ENCODE measurements around the gene EFCAB6.

DNA sequence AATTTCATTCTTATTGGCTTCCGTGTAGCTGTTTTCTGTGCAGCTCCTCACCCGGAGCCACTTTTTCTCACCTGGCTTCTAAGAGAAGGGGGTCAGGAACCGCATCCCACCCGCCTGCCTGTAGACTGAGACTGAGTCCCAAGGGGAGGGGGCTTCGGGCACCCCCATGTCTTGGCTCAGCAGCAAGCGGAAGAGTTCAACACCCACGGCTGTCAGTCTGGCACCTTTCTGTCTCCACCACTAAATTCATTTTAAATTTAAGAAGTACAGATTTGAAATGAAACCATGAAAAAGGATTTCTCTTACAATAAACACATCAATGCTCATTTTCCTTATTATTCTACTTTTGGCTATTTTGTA lies 66.7 kb downstream of the EFCAB6 start:
- TF ChIP-seq EZH2 (IDR thresholded peaks at IDR 0.05), result no peak
- TF ChIP-seq, protein P1, sequence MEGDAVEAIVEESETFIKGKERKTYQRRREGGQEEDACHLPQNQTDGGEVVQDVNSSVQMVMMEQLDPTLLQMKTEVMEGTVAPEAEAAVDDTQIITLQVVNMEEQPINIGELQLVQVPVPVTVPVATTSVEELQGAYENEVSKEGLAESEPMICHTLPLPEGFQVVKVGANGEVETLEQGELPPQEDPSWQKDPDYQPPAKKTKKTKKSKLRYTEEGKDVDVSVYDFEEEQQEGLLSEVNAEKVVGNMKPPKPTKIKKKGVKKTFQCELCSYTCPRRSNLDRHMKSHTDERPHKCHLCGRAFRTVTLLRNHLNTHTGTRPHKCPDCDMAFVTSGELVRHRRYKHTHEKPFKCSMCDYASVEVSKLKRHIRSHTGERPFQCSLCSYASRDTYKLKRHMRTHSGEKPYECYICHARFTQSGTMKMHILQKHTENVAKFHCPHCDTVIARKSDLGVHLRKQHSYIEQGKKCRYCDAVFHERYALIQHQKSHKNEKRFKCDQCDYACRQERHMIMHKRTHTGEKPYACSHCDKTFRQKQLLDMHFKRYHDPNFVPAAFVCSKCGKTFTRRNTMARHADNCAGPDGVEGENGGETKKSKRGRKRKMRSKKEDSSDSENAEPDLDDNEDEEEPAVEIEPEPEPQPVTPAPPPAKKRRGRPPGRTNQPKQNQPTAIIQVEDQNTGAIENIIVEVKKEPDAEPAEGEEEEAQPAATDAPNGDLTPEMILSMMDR (IDR thresholded peaks at IDR 0.05 in 2 of 3, conservative IDR thresholded peaks at IDR 0.05 in 1 of 3; ENCODE audit: borderline replicate concordance in 1 of 3, insufficient read depth in 1 of 3, low read depth in 2 of 3, low read length in 2 of 3), result no peak
- TF ChIP-seq JUND (IDR thresholded peaks at IDR 0.05), result no peak
- no peak for TF ChIP-seq POLR2AphosphoS5 (IDR thresholded peaks at IDR 0.05; ENCODE audit: low read depth, low read length)
- TF ChIP-seq POLR2A (IDR thresholded peaks at IDR 0.05; ENCODE audit: borderline replicate concordance, extremely low read depth, insufficient read depth, insufficient read length), result no peak
- TF ChIP-seq SRF (IDR thresholded peaks at IDR 0.05; ENCODE audit: low read depth), result no peak
- no peak for TF ChIP-seq EZH2phosphoT487 (IDR thresholded peaks at IDR 0.05; ENCODE audit: borderline replicate concordance)
- TF ChIP-seq, protein P2, sequence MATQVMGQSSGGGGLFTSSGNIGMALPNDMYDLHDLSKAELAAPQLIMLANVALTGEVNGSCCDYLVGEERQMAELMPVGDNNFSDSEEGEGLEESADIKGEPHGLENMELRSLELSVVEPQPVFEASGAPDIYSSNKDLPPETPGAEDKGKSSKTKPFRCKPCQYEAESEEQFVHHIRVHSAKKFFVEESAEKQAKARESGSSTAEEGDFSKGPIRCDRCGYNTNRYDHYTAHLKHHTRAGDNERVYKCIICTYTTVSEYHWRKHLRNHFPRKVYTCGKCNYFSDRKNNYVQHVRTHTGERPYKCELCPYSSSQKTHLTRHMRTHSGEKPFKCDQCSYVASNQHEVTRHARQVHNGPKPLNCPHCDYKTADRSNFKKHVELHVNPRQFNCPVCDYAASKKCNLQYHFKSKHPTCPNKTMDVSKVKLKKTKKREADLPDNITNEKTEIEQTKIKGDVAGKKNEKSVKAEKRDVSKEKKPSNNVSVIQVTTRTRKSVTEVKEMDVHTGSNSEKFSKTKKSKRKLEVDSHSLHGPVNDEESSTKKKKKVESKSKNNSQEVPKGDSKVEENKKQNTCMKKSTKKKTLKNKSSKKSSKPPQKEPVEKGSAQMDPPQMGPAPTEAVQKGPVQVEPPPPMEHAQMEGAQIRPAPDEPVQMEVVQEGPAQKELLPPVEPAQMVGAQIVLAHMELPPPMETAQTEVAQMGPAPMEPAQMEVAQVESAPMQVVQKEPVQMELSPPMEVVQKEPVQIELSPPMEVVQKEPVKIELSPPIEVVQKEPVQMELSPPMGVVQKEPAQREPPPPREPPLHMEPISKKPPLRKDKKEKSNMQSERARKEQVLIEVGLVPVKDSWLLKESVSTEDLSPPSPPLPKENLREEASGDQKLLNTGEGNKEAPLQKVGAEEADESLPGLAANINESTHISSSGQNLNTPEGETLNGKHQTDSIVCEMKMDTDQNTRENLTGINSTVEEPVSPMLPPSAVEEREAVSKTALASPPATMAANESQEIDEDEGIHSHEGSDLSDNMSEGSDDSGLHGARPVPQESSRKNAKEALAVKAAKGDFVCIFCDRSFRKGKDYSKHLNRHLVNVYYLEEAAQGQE (IDR thresholded peaks at IDR 0.05; ENCODE audit: low read depth), result no peak
- TF ChIP-seq CEBPB (IDR thresholded peaks at IDR 0.05; ENCODE audit: low read depth), result no peak
